ENCODE data around the gene ZNF740. TPM values are rescaled to one million over a fixed set of nuclear protein-coding genes. Genes with fewer than 3 reads are reported as not detected.
A peak's percentile ranks its signal among the peaks of the same experiment; 100 is the strongest.

The ZNF740 gene
- polyA plus RNA-seq, 1 of the 3 experiments (the other 2 are of a cell fraction), result 14.6 TPM

DNA sequence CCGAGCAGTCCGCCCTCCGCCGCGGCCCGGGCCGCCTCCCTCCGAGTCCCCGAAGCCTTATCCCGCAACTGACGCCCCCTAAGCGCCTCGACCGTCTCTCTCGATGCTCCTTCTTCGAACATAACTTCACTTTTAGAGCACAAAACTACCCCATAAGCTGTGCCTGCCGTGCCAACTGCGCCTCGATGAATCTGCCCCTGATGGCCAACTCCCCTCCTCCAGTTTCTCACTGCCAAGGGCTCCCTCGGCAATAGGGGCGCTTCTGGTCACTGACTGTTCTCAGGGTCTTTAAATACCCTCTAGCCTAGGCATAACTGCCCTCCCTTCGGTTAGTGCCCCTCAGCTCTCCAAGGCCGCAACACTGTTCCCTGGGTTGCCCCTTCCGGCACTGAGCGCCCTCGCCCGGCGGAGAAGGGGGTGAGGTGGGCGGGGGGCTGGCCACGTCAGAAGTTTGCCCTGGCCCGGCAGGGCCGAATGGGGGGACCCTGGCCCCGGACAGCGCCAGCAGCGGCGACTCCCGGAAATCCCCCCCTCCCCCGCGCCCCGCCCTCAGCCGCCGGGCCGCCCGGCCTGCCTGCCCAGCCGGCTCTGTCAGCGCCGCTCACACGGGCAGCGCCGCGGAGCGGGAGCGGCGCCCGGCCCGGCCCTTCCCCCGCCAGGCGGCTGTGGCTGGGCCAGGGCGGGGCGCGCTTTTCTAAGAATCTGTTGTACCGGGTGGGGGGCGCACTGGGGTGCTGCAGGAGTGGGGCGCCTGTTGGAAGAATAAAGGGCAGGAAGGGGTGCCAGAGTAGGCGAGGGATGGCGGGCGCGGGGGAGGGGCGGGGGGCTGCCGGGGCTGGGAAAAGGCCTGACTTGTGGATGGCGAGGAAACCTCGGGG lies 40.9 kb downstream of the ZNF740 start:
- CTCF ChIA-PET, result interaction anchor here (0.7 to 14.8 kb wide), 12 partner anchors 8 to 156 kb away, joined by 3 to 363 read pairs (median 3); partner anchors contain the start of genes AAAS, ESPL1, MYG1 and PFDN5

More for the DNA sequence above, 40.9 kb downstream of the ZNF740 start:
- WGBS (ENCODE audit: low lambda C conversion rate), result 4% methylated on average over 17 of the region's 72 CpGs
- TF ChIP-seq ELF1 (IDR thresholded peaks at IDR 0.05) (peak; percentile 27), ZBTB33 (IDR thresholded peaks at IDR 0.05; ENCODE audit: borderline replicate concordance, low read depth) (no peak), CHD2 (IDR thresholded peaks at IDR 0.05; ENCODE audit: low read length, partially characterized antibody) (peak; percentile 11), TEAD4 (IDR thresholded peaks at IDR 0.05; ENCODE audit: borderline replicate concordance, insufficient read depth) (peak; percentile 26; the same call in 1 of the 2 replicates), POLR2AphosphoS5 (IDR thresholded peaks at IDR 0.05; ENCODE audit: low read depth, low read length) (peak; percentile 20), NFIC (IDR thresholded peaks at IDR 0.05; ENCODE audit: borderline replicate concordance) (no peak), RFX5 (IDR thresholded peaks at IDR 0.05; ENCODE audit: low read length) (no peak), EZH2phosphoT487 (IDR thresholded peaks at IDR 0.05; ENCODE audit: borderline replicate concordance, low read depth) (no peak), TAF1 (IDR thresholded peaks at IDR 0.05; ENCODE audit: borderline replicate concordance, low read depth, low read length) (peak; percentile 51), MEF2A (IDR thresholded peaks at IDR 0.05; ENCODE audit: borderline replicate concordance, low read depth) (no peak), USF2 (IDR thresholded peaks at IDR 0.05; ENCODE audit: borderline replicate concordance, low read depth, low read length) (no peak), JUND (IDR thresholded peaks at IDR 0.05) (no peak), RAD21 (IDR thresholded peaks at IDR 0.05; ENCODE audit: low read length) (0 out of 2 replicates have a peak, but pooled peaks have one; percentile 10), GABPA (IDR thresholded peaks at IDR 0.05; ENCODE audit: low read depth) (peak; percentile 52; the same call in 1 of the 2 replicates), SIN3A (IDR thresholded peaks at IDR 0.05; ENCODE audit: borderline replicate concordance, low read depth, low read length) (0 out of 2 replicates have a peak, but pooled peaks have one; percentile 21), FOXM1 (IDR thresholded peaks at IDR 0.05; ENCODE audit: low read depth) (peak; percentile 38; the same call in 1 of the 2 replicates), MAX (IDR thresholded peaks at IDR 0.05; ENCODE audit: low read depth) (no peak; the same call in none of the 2 replicates), CTCF (IDR thresholded peaks at IDR 0.05) (peak; percentile 42), RXRA (IDR thresholded peaks at IDR 0.05; ENCODE audit: borderline replicate concordance, low read depth) (0 out of 2 replicates have a peak, but pooled peaks have one; percentile 18)
- TF ChIP-seq, protein P1, sequence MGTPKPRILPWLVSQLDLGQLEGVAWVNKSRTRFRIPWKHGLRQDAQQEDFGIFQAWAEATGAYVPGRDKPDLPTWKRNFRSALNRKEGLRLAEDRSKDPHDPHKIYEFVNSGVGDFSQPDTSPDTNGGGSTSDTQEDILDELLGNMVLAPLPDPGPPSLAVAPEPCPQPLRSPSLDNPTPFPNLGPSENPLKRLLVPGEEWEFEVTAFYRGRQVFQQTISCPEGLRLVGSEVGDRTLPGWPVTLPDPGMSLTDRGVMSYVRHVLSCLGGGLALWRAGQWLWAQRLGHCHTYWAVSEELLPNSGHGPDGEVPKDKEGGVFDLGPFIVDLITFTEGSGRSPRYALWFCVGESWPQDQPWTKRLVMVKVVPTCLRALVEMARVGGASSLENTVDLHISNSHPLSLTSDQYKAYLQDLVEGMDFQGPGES (IDR thresholded peaks at IDR 0.05; ENCODE audit: low read depth, low read length), result no peak
- TF ChIP-seq, protein P2, sequence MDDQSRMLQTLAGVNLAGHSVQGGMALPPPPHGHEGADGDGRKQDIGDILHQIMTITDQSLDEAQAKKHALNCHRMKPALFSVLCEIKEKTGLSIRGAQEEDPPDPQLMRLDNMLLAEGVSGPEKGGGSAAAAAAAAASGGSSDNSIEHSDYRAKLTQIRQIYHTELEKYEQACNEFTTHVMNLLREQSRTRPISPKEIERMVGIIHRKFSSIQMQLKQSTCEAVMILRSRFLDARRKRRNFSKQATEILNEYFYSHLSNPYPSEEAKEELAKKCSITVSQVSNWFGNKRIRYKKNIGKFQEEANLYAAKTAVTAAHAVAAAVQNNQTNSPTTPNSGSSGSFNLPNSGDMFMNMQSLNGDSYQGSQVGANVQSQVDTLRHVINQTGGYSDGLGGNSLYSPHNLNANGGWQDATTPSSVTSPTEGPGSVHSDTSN (IDR thresholded peaks at IDR 0.05), result no peak; the same call in 1 of the 2 replicates
- Histone ChIP-seq H3K4me3 (ENCODE audit: low read depth in 2 of 2, low read length in 1 of 2) (peak overlapping the region; percentile 54 to 70), H3F3A (replicated peaks; ENCODE audit: insufficient read depth) (peaks cover 32% of the 10 kb centered on the region), H2AFZ (ENCODE audit: low read depth) (peak overlapping the region; percentile 81; the same call in 1 of the 2 replicates), H3K9me2 (no peaks in the 10 kb centered on the region), H3K36me3 (replicated peaks in 1 of 2; ENCODE audit: control insufficient read depth in 1 of 2, insufficient read depth in 2 of 2, low read length in 1 of 2) (no peaks in the 10 kb centered on the region), H3K4me1 (ENCODE audit: control insufficient read depth in 1 of 2, insufficient read depth in 2 of 2, low read depth in 1 of 2, low read length in 1 of 2) (peaks cover 55 to 60% of the 10 kb centered on the region in 2 experiments), H3K9me3 (no peaks in the 10 kb centered on the region), H3K9ac (peak overlapping the region; percentile 86), H3K27me3 (ENCODE audit: insufficient read depth) (no peaks in the 10 kb centered on the region), H3K27ac (ENCODE audit: low read depth in 2 of 2, low read length in 1 of 2) (peak overlapping the region; percentile 99), H4K20me1 (ENCODE audit: insufficient read depth) (peaks cover 5% of the 10 kb centered on the region; the same call in 1 of the 2 replicates), H3K4me2 (peak overlapping the region; percentile 80), H3K79me2 (ENCODE audit: insufficient read depth) (peaks cover 35% of the 10 kb centered on the region)
- peak; percentile 89 for DNase-seq
- POLR2A ChIA-PET, result interaction anchor here (1.9 kb wide), 1 partner anchor 46 kb away, joined by 6 read pairs; the partner anchor contains the start of gene ESPL1
